HG03558 (cell line): ENCODE measurements around the gene RTCA.
"Not testable (repeated sequence)": the region's sequence is repeated elsewhere in the genome, so short reads cannot be mapped to it uniquely, and the experiment has no call there.

Experiments
- ATAC-seq: cut with Tn5 transposase; IDR thresholded peaks from one replicate; pipeline ENCODE4 v1.9.1; 2021; ENCODE audit warnings: moderate number of reproducible peaks; ENCODE audit not compliant: unreplicated experiment; ENCODE audit errors: extremely low read depth

Gene RTCA

DNA sequence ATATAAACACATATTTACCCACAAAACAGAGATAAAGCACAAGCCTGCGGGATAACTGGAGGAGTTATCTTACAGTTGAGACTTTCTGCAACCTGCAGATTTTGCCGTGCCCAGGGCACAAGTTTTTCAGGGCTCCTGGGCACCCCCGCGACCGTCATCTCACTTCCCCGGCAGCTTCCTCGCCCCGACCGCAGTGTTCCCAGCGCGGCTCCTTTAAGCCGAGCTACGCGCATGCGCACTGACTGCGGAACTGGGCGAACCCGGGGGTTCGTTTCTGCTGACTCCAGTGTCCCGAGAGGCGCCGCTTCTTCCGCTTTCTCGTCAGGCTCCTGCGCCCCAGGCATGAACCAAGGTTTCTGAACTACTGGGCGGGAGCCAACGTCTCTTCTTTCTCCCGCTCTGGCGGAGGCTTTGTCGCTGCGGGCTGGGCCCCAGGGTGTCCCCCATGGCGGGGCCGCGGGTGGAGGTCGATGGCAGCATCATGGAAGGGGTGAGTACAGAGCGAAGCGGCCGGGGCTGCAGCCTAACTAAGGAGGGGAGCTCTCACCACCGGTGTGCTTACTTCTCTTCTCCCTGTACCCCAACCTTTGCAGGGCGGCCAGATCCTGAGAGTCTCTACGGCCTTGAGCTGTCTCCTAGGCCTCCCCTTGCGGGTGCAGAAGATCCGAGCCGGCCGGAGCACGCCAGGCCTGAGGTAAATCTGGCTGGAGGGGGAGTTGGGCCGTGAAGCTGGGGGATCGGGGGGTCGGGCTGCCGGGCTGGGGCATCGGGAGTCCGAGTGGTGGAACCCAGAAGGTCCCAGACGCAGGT, at the start of gene RTCA:
Gene RTCA (plus strand): TSS at position 286 of the 810 bp plus-strand sequence. CDS start 160 bp downstream, at position 446.
- peak; percentile 86 for ATAC-seq

GRCh38 chr1:100217834-100218233, 48.2 kb upstream of the RTCA start:
- ATAC-seq, result no peak

- no peak for ATAC-seq
Measured at GRCh38 chr1:100219457-100219856, 46.6 kb upstream of the RTCA start.

- no peak for ATAC-seq
Measured at GRCh38 chr1:100219883-100220282, 46.1 kb upstream of the RTCA start.

DNA sequence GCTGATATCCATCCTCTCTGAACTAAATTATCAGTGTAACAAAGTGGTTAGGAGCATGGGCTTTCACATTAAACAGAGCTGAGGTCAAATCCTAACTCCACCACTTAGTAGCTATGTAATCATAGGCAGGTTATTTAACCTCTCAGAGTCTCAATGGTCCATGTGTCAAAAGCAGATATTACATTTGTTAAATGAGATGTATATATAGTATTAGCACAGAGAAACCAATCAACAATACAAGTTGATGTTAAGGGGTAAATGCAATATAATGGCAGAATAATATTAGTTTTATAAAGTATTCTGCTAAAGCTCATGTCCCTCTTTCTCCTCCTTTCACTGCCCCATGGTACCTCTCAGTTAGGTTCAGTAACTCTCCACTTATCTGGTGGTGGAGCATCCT, 43.6 kb upstream of the RTCA start:
- ATAC-seq, result no peak

- ATAC-seq, result no peak
Measured at GRCh38 chr1:100229681-100230443, 36.2 kb upstream of the RTCA start.

DNA sequence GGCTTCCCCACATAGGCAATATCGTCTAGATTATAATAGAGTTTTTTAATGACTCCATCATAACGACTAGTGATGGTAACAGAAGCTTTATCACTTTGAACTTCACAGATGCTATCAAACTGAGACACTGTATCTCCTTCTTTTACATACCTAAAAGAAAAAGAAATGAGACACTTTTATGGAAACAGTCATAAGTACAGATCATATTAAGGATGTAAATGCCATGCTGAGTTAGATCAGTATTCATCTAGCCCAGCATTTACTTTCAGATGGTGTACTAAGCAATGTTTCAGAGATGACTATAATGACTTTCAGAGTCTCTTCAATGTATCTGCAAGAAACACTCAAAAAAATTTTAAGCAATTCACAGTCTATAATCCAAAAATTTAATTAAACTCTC, 35.3 kb upstream of the RTCA start:
- ATAC-seq, result no peak

DNA sequence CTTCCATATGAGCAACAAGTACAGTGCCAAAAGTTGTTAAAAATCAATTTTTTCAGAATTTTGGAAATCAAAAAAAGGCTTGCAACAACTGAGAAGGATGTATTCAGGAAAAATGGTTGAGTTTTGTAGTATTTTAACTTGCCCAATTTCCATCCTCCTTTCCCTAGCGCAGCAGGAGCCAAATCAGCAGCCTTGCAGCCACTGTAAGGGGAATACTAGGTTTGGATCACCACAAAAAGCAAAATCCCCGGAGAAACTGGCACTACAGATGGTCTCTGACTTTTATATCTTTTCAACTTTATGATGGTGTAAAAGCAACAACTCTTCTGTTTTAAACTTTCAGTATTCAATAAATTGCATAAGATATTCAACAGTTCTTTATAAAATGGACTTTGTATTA, 34.3 kb upstream of the RTCA start:
- no peak for ATAC-seq

- no peak for ATAC-seq
Measured at GRCh38 chr1:100232156-100232555, 33.9 kb upstream of the RTCA start.

GRCh38 chr1:100233566-100233965, 32.5 kb upstream of the RTCA start:
- ATAC-seq, result not testable (repeated sequence)

DNA sequence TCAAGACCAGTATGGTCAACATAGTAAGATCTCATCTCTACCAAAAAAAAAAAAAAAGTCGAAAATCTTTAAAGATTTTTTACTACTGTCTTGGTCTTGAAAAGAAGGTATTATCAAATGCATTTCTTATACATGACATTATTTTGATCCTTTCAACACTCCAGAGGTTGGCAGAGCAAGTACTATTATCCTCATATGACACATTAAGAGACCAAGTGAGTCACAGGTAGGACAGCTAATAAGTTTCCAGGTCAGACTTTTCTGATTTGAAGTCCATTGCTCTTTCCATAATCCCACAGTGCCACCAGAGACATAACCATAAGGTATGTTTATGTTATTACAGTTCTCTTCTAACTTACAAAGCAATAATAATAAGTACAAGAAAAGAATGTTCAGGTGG, 31.6 kb upstream of the RTCA start:
- ATAC-seq, result no peak

DNA sequence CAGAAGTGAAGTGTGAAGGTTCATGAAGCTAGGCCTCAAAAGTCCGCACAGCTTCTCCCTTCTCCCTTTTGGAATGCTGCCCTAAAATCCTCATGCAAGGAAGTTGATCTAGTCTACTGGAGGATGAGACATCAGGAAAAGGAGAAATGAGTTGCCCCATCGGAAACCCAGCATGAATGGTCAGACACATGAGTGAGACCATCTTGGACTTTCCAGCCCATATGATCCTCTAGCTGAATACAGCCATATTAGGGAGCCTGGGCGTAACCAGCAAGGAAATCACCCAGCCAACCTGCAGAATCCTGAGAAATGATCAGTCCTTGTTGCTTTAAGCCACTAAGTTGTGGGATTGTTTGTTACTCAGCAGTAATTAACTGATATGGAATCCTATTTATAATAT, 28.9 kb upstream of the RTCA start:
- ATAC-seq, result no peak

DNA sequence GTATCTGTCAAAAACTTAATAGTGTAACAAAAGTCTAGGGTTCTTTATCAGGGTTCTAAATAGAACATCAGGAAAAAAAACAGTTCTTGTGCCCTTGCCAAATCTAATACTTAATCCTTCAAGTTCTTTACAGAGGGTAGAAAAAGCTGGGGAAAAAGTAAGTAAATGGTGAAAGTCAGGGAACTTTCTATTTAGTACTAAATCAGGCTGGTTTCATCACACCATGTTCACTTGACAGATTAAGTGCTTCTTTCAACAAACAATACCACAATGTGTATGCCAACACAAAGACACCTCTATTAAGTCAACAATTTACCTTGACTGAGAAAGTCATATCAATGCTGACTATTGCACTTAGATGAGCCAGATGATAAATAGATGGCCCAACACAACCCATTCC, 26.1 kb upstream of the RTCA start:
- ATAC-seq, result no peak

GRCh38 chr1:100240631-100241030, 25.4 kb upstream of the RTCA start:
- ATAC-seq, result no peak

DNA sequence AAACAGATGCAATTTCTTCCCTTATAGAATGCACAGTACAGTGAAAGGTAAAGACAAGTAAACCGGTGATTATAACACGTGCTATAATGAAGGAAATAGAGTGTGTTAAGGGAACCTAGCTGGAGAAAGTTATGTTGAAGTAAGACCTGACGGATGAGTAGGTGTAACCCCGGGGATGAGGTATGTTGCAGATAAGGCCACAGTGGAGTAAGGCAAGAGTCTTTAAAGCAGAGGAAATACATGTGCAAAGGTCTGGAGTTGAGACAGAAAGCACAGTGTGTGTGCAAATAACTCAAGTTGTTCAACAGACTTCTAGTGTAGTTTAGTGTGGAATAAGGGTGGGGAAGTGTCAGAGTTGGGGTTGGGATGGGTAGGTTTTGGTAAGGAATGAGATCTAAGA, 19.3 kb upstream of the RTCA start:
- no peak for ATAC-seq

DNA sequence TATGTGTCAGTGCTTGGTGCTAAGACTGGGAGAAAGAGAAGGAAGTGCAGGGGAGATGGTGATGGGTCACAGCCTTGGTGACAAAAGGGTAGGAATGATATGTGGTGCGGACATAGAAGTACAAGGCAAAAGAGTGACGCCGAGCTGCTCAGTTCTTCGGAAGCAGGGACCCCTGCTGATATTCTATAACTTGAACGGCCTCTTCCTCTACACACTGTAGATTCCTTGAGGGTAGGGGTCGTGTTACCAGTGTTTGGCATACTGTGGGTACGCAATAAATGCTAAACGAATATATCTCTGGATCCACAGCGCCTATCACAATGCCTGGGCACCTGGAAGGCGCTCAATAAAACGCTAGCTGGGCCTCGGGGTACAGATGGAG, 16.9 kb upstream of the RTCA start:
- no peak for ATAC-seq

GRCh38 chr1:100249537-100250257, 16.3 kb upstream of the RTCA start, which contains the start of gene DBT:
DBT (minus strand) TSS chr1:100249834; CDS start chr1:100249820, 14 bp downstream.
- ATAC-seq, result peak; percentile 100

DNA sequence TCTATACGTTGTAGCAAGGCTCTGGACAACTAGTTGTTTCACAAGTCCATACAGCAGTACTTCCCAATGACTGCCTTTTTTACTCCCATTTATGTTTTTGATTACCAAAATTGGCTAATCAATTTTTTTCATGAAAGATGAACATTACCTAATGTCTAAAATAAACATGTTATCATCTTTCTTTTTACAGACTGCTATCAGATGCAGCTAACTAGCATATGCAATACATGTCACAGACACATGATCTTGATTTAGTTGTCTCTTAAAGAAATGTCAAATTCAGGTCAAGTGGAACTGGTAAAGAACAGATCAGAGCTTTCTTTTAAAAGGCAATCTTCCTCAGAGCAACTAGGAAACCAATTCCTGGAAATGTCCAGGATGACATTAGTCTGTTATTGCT, 15.8 kb upstream of the RTCA start:
- ATAC-seq, result no peak

DNA sequence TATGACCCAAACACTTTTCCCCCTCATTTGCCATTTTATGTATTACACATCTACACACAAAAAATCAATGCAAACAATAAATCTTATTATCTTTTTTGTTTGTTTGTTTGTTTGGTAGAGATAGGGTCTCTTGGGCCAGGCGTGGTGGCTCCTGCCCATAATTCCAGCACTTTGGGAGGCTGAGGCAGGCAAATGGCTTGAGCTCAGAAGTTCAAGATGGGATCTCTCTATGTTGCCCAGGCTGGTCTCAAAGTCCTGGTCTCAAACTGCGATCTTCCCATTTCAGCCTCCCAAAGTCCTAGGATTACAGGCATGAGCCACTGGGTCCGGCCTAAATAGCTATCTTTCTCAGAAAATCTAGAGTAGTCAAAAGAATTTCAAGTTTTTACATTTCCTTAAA, 15.2 kb upstream of the RTCA start:
- ATAC-seq, result no peak

GRCh38 chr1:100252901-100253300, 13.1 kb upstream of the RTCA start:
- no peak for ATAC-seq

DNA sequence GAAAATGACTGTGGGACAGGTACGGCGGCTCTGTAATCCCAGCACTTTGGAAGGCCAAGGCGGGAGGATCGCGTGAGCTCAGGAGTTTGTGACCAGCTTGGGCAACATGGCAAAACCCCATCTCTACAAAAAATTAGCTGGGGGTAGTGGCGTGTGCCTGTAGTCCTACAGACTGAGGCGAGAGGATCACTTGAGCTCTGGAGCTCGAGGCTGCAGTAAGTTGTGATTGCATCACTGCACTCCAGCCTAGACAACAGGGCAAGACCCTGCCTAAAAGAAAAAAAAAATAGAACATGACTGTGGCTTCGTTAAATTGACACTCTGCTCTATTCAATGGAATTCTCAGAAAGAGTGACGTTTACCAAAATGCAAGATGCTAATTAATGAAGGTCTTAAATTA, 12.5 kb upstream of the RTCA start:
- ATAC-seq, result no peak
